Measurements from ENCODE around the gene PTPMT1.

DNA sequence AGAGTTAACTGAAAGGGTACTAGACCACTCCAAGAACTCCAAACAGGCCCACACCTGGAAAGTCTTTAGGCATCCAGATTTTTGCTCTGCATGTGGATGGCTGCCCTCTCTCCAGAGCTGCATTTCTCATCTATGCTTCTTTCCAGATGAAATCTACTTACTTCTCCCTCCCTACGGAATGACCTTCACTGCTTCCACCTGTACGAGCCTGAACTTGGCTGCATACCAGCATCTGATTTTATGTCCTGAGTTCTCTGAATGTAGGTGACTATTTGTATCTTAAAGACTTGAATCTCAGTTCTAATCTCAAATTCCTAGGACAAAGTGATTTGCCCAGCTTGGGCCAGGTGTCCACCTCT, 25.7 kb upstream of the PTPMT1 start:
- TF ChIP-seq POLR2AphosphoS5 (IDR thresholded peaks at IDR 0.05; ENCODE audit: insufficient read depth in 1 of 2, low read depth in 1 of 2), result no peak
- TF ChIP-seq POLR2A (IDR thresholded peaks at IDR 0.05), result no peak
- TF ChIP-seq, protein P1, sequence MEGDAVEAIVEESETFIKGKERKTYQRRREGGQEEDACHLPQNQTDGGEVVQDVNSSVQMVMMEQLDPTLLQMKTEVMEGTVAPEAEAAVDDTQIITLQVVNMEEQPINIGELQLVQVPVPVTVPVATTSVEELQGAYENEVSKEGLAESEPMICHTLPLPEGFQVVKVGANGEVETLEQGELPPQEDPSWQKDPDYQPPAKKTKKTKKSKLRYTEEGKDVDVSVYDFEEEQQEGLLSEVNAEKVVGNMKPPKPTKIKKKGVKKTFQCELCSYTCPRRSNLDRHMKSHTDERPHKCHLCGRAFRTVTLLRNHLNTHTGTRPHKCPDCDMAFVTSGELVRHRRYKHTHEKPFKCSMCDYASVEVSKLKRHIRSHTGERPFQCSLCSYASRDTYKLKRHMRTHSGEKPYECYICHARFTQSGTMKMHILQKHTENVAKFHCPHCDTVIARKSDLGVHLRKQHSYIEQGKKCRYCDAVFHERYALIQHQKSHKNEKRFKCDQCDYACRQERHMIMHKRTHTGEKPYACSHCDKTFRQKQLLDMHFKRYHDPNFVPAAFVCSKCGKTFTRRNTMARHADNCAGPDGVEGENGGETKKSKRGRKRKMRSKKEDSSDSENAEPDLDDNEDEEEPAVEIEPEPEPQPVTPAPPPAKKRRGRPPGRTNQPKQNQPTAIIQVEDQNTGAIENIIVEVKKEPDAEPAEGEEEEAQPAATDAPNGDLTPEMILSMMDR (IDR thresholded peaks at IDR 0.05), result no peak
